ENCODE results near the gene GABBR2. TPM values are rescaled to one million over a fixed set of nuclear protein-coding genes. Genes with fewer than 3 reads are reported as not detected.
A peak's percentile ranks its signal among the peaks of the same experiment; 100 is the strongest.

Gene GABBR2
- total and polyA plus RNA-seq, 9 of the 15 experiments (the other 6 are each of a cell fraction or from before 2014, with no cell fraction given) = 0.15 to 1.9 (median 0.32) TPM

DNA sequence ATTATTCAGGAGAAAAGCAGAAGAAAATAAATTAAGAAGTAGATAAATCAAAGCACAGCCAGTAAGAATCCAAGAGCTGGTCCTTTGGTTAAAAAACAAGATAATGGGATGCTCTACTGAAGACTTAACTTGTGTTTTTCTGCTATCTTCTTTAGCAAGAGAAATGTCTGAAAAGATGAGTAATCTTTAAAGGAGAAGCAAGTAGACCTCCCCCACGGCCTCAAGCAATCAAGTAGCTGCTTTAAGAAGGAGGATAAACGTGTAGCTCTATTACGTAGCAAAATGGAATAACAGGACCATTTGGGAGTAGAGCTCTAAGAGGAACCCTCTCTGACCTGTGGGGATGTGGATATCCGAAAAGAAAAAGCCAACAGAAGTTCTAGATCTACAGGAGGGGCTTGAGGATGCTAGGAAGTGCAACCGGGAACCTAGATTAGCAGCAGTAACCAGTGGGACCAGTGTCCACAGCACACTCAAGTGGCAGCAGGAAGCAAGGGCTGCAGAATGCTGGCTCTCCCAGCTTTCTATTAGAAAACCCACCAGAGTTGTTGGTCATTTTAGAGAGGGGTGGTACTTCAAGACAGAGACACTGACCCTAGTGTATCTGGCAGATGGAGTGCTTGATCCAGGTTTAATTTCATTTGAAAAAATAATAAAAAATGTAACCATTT lies 185.4 kb downstream of the GABBR2 start (continued):
- TF ChIP-seq RCOR1 (IDR thresholded peaks at IDR 0.05; ENCODE audit: borderline replicate concordance in 1 of 2, low read depth in 2 of 2, low read length in 2 of 2) = 0 out of 4 replicates have a peak, but pooled peaks of 1 of the 2 experiments have one; percentile 26
- TF ChIP-seq ILF3 (IDR thresholded peaks at IDR 0.05; ENCODE audit: borderline replicate concordance) = no peak
- no peak for TF ChIP-seq ZKSCAN1 (IDR thresholded peaks at IDR 0.05; ENCODE audit: low read depth, low read length)
- no peak for TF ChIP-seq ZNF384 (IDR thresholded peaks at IDR 0.05; ENCODE audit: low read depth, low read length)
- TF ChIP-seq HIVEP1 (CRISPR knock-in tag; IDR thresholded peaks at IDR 0.05) = no peak
- TF ChIP-seq POLR2AphosphoS5 (IDR thresholded peaks at IDR 0.05; ENCODE audit: control insufficient read depth, insufficient read depth, low read depth, low read length) = no peak
- TF ChIP-seq HMBOX1 (IDR thresholded peaks at IDR 0.05) = peak; percentile 67
- TF ChIP-seq PHB2 (IDR thresholded peaks at IDR 0.05; ENCODE audit: low read depth) = no peak
- TF ChIP-seq SREBF1 (IDR thresholded peaks at IDR 0.05; ENCODE audit: borderline replicate concordance, low read depth, low read length) = no peak
- TF ChIP-seq PTTG1 (tag; IDR thresholded peaks at IDR 0.05; ENCODE audit: low read depth) = no peak
- TF ChIP-seq, protein P1, sequence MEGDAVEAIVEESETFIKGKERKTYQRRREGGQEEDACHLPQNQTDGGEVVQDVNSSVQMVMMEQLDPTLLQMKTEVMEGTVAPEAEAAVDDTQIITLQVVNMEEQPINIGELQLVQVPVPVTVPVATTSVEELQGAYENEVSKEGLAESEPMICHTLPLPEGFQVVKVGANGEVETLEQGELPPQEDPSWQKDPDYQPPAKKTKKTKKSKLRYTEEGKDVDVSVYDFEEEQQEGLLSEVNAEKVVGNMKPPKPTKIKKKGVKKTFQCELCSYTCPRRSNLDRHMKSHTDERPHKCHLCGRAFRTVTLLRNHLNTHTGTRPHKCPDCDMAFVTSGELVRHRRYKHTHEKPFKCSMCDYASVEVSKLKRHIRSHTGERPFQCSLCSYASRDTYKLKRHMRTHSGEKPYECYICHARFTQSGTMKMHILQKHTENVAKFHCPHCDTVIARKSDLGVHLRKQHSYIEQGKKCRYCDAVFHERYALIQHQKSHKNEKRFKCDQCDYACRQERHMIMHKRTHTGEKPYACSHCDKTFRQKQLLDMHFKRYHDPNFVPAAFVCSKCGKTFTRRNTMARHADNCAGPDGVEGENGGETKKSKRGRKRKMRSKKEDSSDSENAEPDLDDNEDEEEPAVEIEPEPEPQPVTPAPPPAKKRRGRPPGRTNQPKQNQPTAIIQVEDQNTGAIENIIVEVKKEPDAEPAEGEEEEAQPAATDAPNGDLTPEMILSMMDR (IDR thresholded peaks at IDR 0.05 in 2 of 3, conservative IDR thresholded peaks at IDR 0.05 in 1 of 3; ENCODE audit: insufficient read depth in 2 of 3, low read depth in 1 of 3, low read length in 3 of 3) = peak; percentile 43 to 58 (median 57); a peak in 5 of 6 replicates
- TF ChIP-seq CTBP1 (IDR thresholded peaks at IDR 0.05; ENCODE audit: borderline replicate concordance) = peak; percentile 32; the same call in 1 of the 2 replicates
- no peak for TF ChIP-seq CCNT2 (IDR thresholded peaks at IDR 0.05; ENCODE audit: borderline replicate concordance, extremely low read depth, insufficient read length, low read depth, low read length)
- 0 out of 2 replicates have a peak, but pooled peaks have one; percentile 28 for TF ChIP-seq SMC3 (conservative IDR thresholded peaks at IDR 0.05; ENCODE audit: insufficient read depth, low read depth, low read length)
- peak; percentile 34 to 63; a peak in 3 of 4 replicates for TF ChIP-seq RAD21 (CRISPR knock-in tag; conservative IDR thresholded peaks at IDR 0.05 in 1 of 2, IDR thresholded peaks at IDR 0.05 in 1 of 2)
- no peak for TF ChIP-seq POU5F1 (IDR thresholded peaks at IDR 0.05; ENCODE audit: borderline replicate concordance, low read depth, low read length, partially characterized antibody)
- TF ChIP-seq CLOCK (CRISPR knock-in tag; IDR thresholded peaks at IDR 0.05; ENCODE audit: borderline replicate concordance) = no peak
- TF ChIP-seq STAG1 (CRISPR knock-in tag; IDR thresholded peaks at IDR 0.05; ENCODE audit: borderline replicate concordance) = no peak
- peak; percentile 7; the same call in 1 of the 2 replicates for TF ChIP-seq KLF16 (IDR thresholded peaks at IDR 0.05)
- TF ChIP-seq NR0B1 (IDR thresholded peaks at IDR 0.05; ENCODE audit: partially characterized antibody) = no peak

Data from K562 (cell line).